HepG2 (cell line): ENCODE results near the gene MFSD8. TPM values are rescaled to one million over a fixed set of nuclear protein-coding genes. Genes with fewer than 3 reads are reported as not detected.

Source experiments
- CBFB ChIP-seq: sonication (generic); formaldehyde crosslinking; IDR thresholded peaks from 2 replicates; pipeline ENCODE4 v1.4.0; 2020; ENCODE audit warnings: missing genetic modification reagents
- CEBPB ChIP-seq: IDR thresholded peaks from 2 replicates; pipeline ENCODE4 v1.6.1; 2011; ENCODE audit warnings: low read depth, low read length, improper control_type of control experiment, borderline replicate concordance
- DPF2 ChIP-seq: sonication (generic); formaldehyde crosslinking; IDR thresholded peaks from 2 replicates; pipeline ENCODE4 v1.4.0; 2020; ENCODE audit warnings: mild to moderate bottlenecking, low read depth, missing genetic modification reagents, borderline replicate concordance
- FOXA3 ChIP-seq: IDR thresholded peaks from 2 replicates; pipeline ENCODE4 v1.6.1; 2016; ENCODE audit warnings: missing genetic modification reagents, missing compliant biosample characterization
- FOXJ3 ChIP-seq: sonication (generic); formaldehyde crosslinking; IDR thresholded peaks from 2 replicates; pipeline ENCODE4 v1.4.0; 2020; ENCODE audit warnings: missing genetic modification reagents, mild to moderate bottlenecking, borderline replicate concordance
- HMG20A ChIP-seq: IDR thresholded peaks from 2 replicates; pipeline ENCODE4 v1.6.1; 2016; ENCODE audit warnings: borderline replicate concordance
- MED1 ChIP-seq: sonication (generic); formaldehyde crosslinking; IDR thresholded peaks from 2 replicates; pipeline ENCODE4 v1.4.0; 2020; ENCODE audit warnings: missing genetic modification reagents
- NR2F6 ChIP-seq, 2 experiments: IDR thresholded peaks; 2 replicates each; pipeline ENCODE4 v1.6.1; 2016; ENCODE audit warnings: antibody characterized with exemption in 1 of 2, mild to moderate bottlenecking in 1 of 2
- RXRB ChIP-seq: IDR thresholded peaks from 2 replicates; pipeline ENCODE4 v1.6.1; 2016; ENCODE audit warnings: borderline replicate concordance, missing genetic modification reagents, missing compliant biosample characterization
- SAP130 ChIP-seq: IDR thresholded peaks from 2 replicates; pipeline ENCODE4 v1.6.1; 2016; ENCODE audit warnings: low read depth
- THRA ChIP-seq: sonication (generic); formaldehyde crosslinking; IDR thresholded peaks from 2 replicates; pipeline ENCODE4 v1.4.0; 2020; ENCODE audit warnings: missing genetic modification reagents, borderline replicate concordance
- ZBTB33 ChIP-seq: sonication (generic); formaldehyde crosslinking; IDR thresholded peaks from 2 replicates; pipeline ENCODE4 v1.4.0; 2020; ENCODE audit warnings: missing genetic modification reagents
- ZNF644 ChIP-seq: IDR thresholded peaks from 2 replicates; pipeline ENCODE4 v1.6.1; 2016; ENCODE audit warnings: low read depth
- ZNF687 ChIP-seq: sonication (generic); formaldehyde crosslinking; IDR thresholded peaks from 2 replicates; pipeline ENCODE4 v1.5.1; 2020; ENCODE audit warnings: mild to moderate bottlenecking, missing genetic modification reagents, moderate library complexity
- ZNF770 ChIP-seq: sonication (generic); formaldehyde crosslinking; IDR thresholded peaks from 2 replicates; pipeline ENCODE4 v1.5.0; 2020; ENCODE audit warnings: mild to moderate bottlenecking, missing genetic modification reagents
- polyA plus RNA-seq, 8 experiments: library from polyadenylated mRNA; depleted of rRNA in 3 of 8; stranded (reverse) in 7 of 8; unstranded in 1 of 8; fragments of >200 nt; fragmentation: Illumina TruSeq in 4 of 8; extraction: Trizol in 4 of 8; gene quantifications; 2 replicates each; pipeline versions ENCODE4 v1.2.1 to v1.2.3, GENCODE V29; 2011 to 2016; ENCODE audit warnings: low read depth in 4 of 8, missing spikeins in 1 of 8, mixed read lengths in 1 of 8; ENCODE audit not compliant: insufficient read depth in 1 of 8
- total RNA-seq, 5 experiments: library from RNA; depleted of rRNA; stranded (reverse); fragments of >200 nt; fragmentation: Illumina TruSeq; extraction: Trizol; gene quantifications; 2 replicates each; pipeline ENCODE4 v1.2.3, GENCODE V29; 2016; ENCODE audit warnings: low read depth in 1 of 5
- TF ChIP-seq, protein P1 (sequence below), 2 experiments: fragments of 450-650 bp in 1 of 2; sonication (generic) in 1 of 2; formaldehyde crosslinking; IDR thresholded peaks; 2 replicates each; pipeline versions ENCODE4 v1.5.0 to v1.8.0; 2020 to 2022; ENCODE audit warnings: mild to moderate bottlenecking in 1 of 2, missing genetic modification reagents in 1 of 2

Gene MFSD8
- total and polyA plus RNA-seq, 2 of the 13 experiments (the other 11 are each of a cell fraction or from before 2014, with no cell fraction given): 24.8 to 25.5 TPM

DNA sequence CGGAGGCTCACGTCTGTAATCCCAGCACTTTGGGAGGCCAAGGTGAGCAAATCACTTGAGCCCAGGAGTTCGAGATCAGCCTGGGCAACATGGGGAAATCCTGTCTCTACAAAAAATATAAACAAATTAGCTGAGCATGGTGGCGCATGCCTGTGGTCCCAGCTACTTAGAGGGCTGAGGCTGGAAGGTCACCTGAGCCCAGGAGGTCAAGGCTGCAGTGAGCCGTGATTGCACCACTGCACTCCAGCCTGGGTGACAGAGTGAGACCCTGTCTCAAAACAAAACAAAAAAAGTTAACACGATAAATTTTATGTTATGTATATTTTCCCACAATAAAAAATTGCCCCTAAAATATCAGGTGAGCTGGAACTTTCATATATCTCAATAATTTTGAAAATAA, 33.1 kb downstream of the MFSD8 start (continued):
- TF ChIP-seq ZNF770 (CRISPR knock-in tag) (peak; percentile 19; the same call in 1 of the 2 replicates), SAP130 (CRISPR knock-in tag) (peak; percentile 47; the same call in 1 of the 2 replicates), NR2F6 (IDR thresholded peaks at IDR 0.05) (peak; percentile 91), NR2F6 (CRISPR knock-in tag; IDR thresholded peaks at IDR 0.05) (peak; percentile 97), ZNF644 (CRISPR knock-in tag) (0 out of 2 replicates have a peak, but pooled peaks have one; percentile 16), THRA (peak; percentile 75; the same call in 1 of the 2 replicates), MED1 (CRISPR knock-in tag) (peak; percentile 42), ZNF687 (CRISPR knock-in tag) (peak; percentile 33), HMG20A (peak; percentile 65; the same call in 1 of the 2 replicates), FOXA3 (CRISPR knock-in tag) (0 out of 2 replicates have a peak, but pooled peaks have one; percentile 20), DPF2 (CRISPR knock-in tag) (0 out of 2 replicates have a peak, but pooled peaks have one; percentile 45), CEBPB (peak; percentile 63; the same call in 1 of the 2 replicates), CBFB (CRISPR knock-in tag) (0 out of 2 replicates have a peak, but pooled peaks have one; percentile 45), ZBTB33 (CRISPR knock-in tag) (peak; percentile 44; the same call in 1 of the 2 replicates), RXRB (CRISPR knock-in tag) (peak; percentile 54; the same call in 1 of the 2 replicates), FOXJ3 (peak; percentile 48; the same call in 1 of the 2 replicates)
- TF ChIP-seq, protein P1, sequence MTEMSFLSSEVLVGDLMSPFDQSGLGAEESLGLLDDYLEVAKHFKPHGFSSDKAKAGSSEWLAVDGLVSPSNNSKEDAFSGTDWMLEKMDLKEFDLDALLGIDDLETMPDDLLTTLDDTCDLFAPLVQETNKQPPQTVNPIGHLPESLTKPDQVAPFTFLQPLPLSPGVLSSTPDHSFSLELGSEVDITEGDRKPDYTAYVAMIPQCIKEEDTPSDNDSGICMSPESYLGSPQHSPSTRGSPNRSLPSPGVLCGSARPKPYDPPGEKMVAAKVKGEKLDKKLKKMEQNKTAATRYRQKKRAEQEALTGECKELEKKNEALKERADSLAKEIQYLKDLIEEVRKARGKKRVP (CRISPR knock-in tag; IDR thresholded peaks at IDR 0.05): 0 out of 4 replicates have a peak, but pooled peaks of 1 of the 2 experiments have one; percentile 19
